ENCODE measurements around the gene COPS7A. TPM values are rescaled to one million over a fixed set of nuclear protein-coding genes. Genes with fewer than 3 reads are reported as not detected.
A peak's percentile ranks its signal among the peaks of the same experiment; 100 is the strongest.

The COPS7A gene
- polyA plus RNA-seq, 5 donors = 48.4 to 59.1 (median 56.3) TPM

DNA sequence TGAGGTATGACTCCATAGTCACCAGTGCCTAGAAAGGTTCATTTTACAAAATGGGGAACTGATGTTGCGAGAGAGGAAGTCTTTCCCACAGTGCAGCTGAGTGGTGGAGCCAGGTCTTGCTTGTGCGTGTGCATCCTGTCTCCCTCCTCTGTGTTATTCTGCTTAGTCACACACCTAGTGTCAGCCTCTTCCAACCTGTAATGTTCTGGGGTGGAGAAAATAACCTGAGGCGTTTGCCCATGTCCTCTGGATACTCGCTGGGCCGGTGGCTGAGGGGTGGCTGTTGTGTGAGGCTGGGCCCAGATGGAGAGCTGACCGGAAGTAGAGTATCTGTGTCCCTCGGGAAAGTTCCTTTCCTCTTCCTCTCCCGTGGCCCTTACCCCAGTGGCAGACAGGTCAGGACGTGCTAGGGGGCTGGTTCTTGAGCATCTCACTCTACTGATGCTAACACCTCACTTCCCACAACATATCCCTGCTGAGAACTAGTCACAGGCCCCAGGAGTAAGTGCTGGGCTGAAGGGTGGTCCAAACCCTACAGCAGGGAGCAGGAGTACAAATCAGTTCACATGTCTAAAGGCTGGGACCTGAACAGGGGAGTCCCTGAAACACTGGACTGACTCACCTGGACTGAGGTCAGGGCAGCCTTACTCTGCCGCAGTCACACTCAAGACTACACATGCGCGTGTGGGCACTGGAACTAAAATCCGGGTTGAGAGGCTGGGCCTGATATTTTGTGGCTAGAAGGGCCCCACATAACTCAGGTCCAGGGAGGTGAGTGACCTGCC, 22.1 kb downstream of the COPS7A start:
- no peak for DNase-seq

GRCh38 chr12:6747216-6747615, 23.4 kb downstream of the COPS7A start:
- DNase-seq = no peak

- DNase-seq = no peak
Observed at GRCh38 chr12:6748761-6749160, 24.9 kb downstream of the COPS7A start.

DNA sequence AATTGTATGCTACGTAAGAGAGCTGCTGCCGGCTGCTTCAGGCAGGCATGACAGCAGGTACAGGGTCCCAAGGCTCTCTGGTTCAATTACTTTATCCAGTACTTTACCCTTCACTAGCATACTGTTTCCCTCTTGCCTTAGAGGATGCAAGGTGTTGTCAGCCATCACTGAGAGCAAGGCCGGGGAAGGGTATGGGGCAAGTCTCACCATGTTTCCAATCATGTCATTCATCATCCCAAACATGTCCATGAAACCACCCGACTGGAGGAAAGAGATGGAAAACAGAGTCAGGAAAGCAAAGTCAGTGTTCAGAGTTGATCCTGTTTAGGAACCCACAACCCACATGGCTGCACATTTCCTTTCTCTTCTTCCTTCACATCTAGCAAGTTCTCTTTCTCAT, 26.7 kb downstream of the COPS7A start:
- no peak for DNase-seq

GRCh38 chr12:6751767-6752166, 27.9 kb downstream of the COPS7A start:
- no peak for DNase-seq

- no peak for DNase-seq
Observed at GRCh38 chr12:6752167-6752920, 28.5 kb downstream of the COPS7A start.

GRCh38 chr12:6752921-6753771, 29.3 kb downstream of the COPS7A start, which contains the start of gene MLF2:
Gene MLF2, minus strand, starts transcription at chr12:6753141. Its CDS starts 807 bp downstream, at chr12:6752334.
- peak; percentile 99 for DNase-seq

GRCh38 chr12:6753772-6754356, 30.0 kb downstream of the COPS7A start:
- no peak for DNase-seq

- no peak for DNase-seq
Observed at GRCh38 chr12:6754411-6754810, 30.6 kb downstream of the COPS7A start.

- DNase-seq = no peak
Observed at GRCh38 chr12:6757028-6757690, 33.3 kb downstream of the COPS7A start.

- no peak for DNase-seq
Observed at GRCh38 chr12:6758506-6759095, 34.8 kb downstream of the COPS7A start.

DNA sequence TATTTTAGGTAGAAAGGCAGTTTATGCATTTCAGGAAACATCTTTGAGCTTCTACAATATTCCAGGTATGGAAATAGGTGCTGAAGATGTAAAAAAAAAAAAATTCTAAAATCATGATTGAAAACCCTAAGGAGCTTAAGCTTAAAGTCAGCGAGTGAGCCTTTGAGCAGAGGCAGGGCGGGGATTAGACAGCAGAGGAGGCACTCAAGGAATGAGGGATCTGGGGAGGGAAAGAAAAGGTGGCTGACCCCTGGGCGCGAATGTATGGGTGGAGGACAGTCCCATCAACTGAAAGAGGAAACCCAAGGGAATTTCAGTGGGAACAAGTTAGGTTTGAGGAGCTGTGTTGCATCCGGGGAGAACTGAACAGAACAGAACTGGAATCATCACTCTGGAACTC, 35.9 kb downstream of the COPS7A start:
- no peak for DNase-seq

GRCh38 chr12:6763380-6763779, 39.5 kb downstream of the COPS7A start:
- DNase-seq = no peak

DNA sequence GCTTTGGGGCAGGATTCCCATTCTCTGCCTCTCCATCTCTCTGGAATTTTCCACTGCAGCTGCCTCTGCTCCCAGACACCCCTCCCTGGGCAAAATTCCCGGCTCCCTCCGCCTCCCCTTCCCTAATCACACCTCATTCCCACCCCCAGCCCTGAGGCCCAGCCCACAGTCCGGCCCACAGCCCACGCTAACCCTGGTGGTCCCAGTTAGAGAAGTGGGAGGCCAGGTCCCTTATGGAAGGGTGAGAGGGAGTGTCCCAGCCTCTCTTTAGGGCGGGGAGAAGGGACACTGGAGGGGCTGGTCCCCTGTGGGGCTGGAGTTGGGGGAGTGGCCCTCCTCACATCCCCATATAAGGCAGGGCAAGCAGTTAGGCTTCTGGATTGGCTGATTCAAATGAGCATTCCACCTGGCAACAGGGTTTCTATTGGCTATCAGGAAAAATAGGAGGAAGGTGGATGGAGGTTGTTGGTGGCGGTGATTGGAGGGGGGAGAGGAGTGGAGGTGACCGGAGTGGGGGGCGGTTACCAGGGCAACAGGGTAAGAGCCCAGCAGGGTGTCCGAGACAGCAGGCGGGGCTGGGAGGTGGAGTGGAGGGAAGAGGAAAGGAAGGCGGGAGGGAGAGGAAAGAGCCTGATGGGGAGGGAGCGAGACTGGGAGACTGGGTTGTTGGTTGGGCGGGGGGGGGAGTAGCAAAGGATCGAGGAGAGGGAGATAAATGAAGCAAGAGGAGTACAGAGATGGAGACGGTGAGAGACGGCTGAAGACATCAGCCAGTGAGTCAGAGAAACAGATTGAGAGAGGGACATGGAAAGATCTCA, 40.4 kb downstream of the COPS7A start:
- peak; percentile 98 for DNase-seq

GRCh38 chr12:6765048-6765633, 41.3 kb downstream of the COPS7A start:
- no peak for DNase-seq

GRCh38 chr12:6765634-6766581, 42.1 kb downstream of the COPS7A start, which contains the start of gene PTMS:
Gene PTMS, plus strand, starts transcription at chr12:6766363. Its CDS starts 343 bp downstream, at chr12:6766706.
- peak; percentile 89 to 90 for DNase-seq

GRCh38 chr12:6766651-6767349, 43.0 kb downstream of the COPS7A start:
- DNase-seq = peak in 1 of 2 donors; percentile 76

Data from right lung (tissue), 5 donors.